Breast epithelium (tissue), 4 donors: ENCODE data around the gene RAMAC. TPM values are rescaled to one million over a fixed set of nuclear protein-coding genes. Genes with fewer than 3 reads are reported as not detected.

Experiments
- DNase-seq, 2 donors: peaks; one replicate each; pipeline ENCODE4 v3.0.0-alpha.2; 2019; ENCODE audit warnings: low spot score in 2 of 2
- H3K27ac ChIP-seq, 2 donors: fragments of 200-600 bp; sonication (generic) in 1 of 2; one replicate each; pipeline ENCODE4 v1.5.1; 2016 to 2019; ENCODE audit warnings: mild to moderate bottlenecking in 1 of 2
- H3K27me3 ChIP-seq, 2 donors: fragments of 200-600 bp; sonication (generic) in 1 of 2; one replicate each; pipeline versions ENCODE4 v1.5.1 to v1.6.0; 2017 to 2019; ENCODE audit warnings: control low read depth in 1 of 2, mild to moderate bottlenecking in 1 of 2
- H3K36me3 ChIP-seq: fragments of 200-600 bp; one replicate; pipeline ENCODE4 v1.5.1; 2019
- H3K4me1 ChIP-seq, 2 donors: fragments of 200-600 bp; sonication (generic); one replicate each; pipeline ENCODE4 v1.5.1; 2016 to 2019; ENCODE audit warnings: control low read depth in 1 of 2
- H3K4me3 ChIP-seq, 3 donors: fragments of 200-600 bp; sonication (generic); 1 replicate in 2 of 3; 2 replicates in 1 of 3; pipeline ENCODE4 v1.5.1; 2016 to 2019; ENCODE audit warnings: mild to moderate bottlenecking in 3 of 3, moderate library complexity in 2 of 3
- H3K9me3 ChIP-seq, 2 donors: fragments of 200-600 bp; sonication (generic) in 1 of 2; one replicate each; pipeline ENCODE4 v1.5.1; 2016 to 2019; ENCODE audit warnings: control low read depth in 1 of 2
- CTCF ChIP-seq, 3 donors: fragments of 450-650 bp; IDR thresholded peaks; one replicate each; pipeline ENCODE4 v1.5.1; 2016 to 2017; ENCODE audit warnings: antibody characterized with exemption in 3 of 3, mild to moderate bottlenecking in 3 of 3, moderate library complexity in 3 of 3
- POLR2A ChIP-seq: fragments of 450-650 bp; IDR thresholded peaks from one replicate; pipeline ENCODE4 v1.6.1; 2016; ENCODE audit warnings: antibody characterized with exemption, mild to moderate bottlenecking, moderate library complexity
- POLR2AphosphoS5 ChIP-seq, 3 donors: sonication (generic); formaldehyde crosslinking; IDR thresholded peaks; one replicate each; pipeline ENCODE4 v1.6.1; 2017; ENCODE audit warnings: antibody characterized with exemption in 3 of 3
- intact Hi-C: fragments of 100-400 bp; cut with DNase I; formaldehyde crosslinking; loops from one replicate; pipeline ENCODE4 v1.15.1; 2023; ENCODE audit warnings: low total_unique reads
- total RNA-seq, 3 donors: library from RNA; depleted of rRNA; stranded (reverse); fragments of >200 nt; gene quantifications; one replicate each; pipeline ENCODE4 v1.1.0, GENCODE V29; 2016

Gene RAMAC
- total RNA-seq, 3 donors from 2014 or later: 14.9 to 32.3 (median 22.6) TPM

GRCh38 chr15:82944056-82944455 lies 42.0 kb upstream of the RAMAC start:
- Histone ChIP-seq H3K9me3 (no peaks in the 10 kb centered on the region), H3K4me3 (no peak overlapping the region), H3K36me3 (no peaks in the 10 kb centered on the region), H3K4me1 (no peaks in the 10 kb centered on the region), H3K27ac (peak overlapping the region in 1 of 2 donors; percentile 88), H3K27me3 (no peaks in the 10 kb centered on the region)
- no peak for DNase-seq
- intact Hi-C loops: no loop called here
- TF ChIP-seq POLR2A (no peak), POLR2AphosphoS5 (IDR thresholded peaks at IDR 0.05) (no peak)

- Histone ChIP-seq H3K36me3 (no peaks in the 10 kb centered on the region), H3K27ac (peak overlapping the region in 1 of 2 donors; percentile 88), H3K4me3 (no peak overlapping the region), H3K9me3 (no peaks in the 10 kb centered on the region), H3K27me3 (no peaks in the 10 kb centered on the region), H3K4me1 (no peaks in the 10 kb centered on the region)
- TF ChIP-seq CTCF (IDR thresholded peaks at IDR 0.05) (no peak), POLR2AphosphoS5 (IDR thresholded peaks at IDR 0.05) (no peak), POLR2A (no peak)
- no peak for DNase-seq
- intact Hi-C loops: no loop called here
Observed at GRCh38 chr15:82944821-82945220, 41.2 kb upstream of the RAMAC start.

- H3K9me3 ChIP-seq: no peaks in the 10 kb centered on the region
- TF ChIP-seq CTCF (IDR thresholded peaks at IDR 0.05): no peak
- TF ChIP-seq POLR2A: no peak
- no peak for TF ChIP-seq POLR2AphosphoS5 (IDR thresholded peaks at IDR 0.05)
- no peaks in the 10 kb centered on the region for H3K36me3 ChIP-seq
- intact Hi-C loops: no loop called here
- no peak overlapping the region for H3K4me3 ChIP-seq
- H3K27me3 ChIP-seq: no peaks in the 10 kb centered on the region
- DNase-seq: no peak
- H3K27ac ChIP-seq: no peak overlapping the region
- no peaks in the 10 kb centered on the region for H3K4me1 ChIP-seq
Observed at GRCh38 chr15:82945326-82945725, 40.7 kb upstream of the RAMAC start.

- TF ChIP-seq CTCF (IDR thresholded peaks at IDR 0.05): no peak
- TF ChIP-seq POLR2A: no peak
- TF ChIP-seq POLR2AphosphoS5 (IDR thresholded peaks at IDR 0.05): no peak
- intact Hi-C loops: no loop called here
- Histone ChIP-seq H3K36me3 (no peaks in the 10 kb centered on the region), H3K27ac (no peak overlapping the region), H3K9me3 (no peaks in the 10 kb centered on the region), H3K27me3 (no peaks in the 10 kb centered on the region), H3K4me3 (no peak overlapping the region), H3K4me1 (no peaks in the 10 kb centered on the region)
- DNase-seq: no peak
Observed at GRCh38 chr15:82946155-82946701, 39.8 kb upstream of the RAMAC start.

- Histone ChIP-seq H3K4me1 (no peaks in the 10 kb centered on the region), H3K36me3 (no peaks in the 10 kb centered on the region), H3K4me3 (peak overlapping the region in 2 of 3 donors; percentile 75 to 81), H3K27me3 (no peaks in the 10 kb centered on the region), H3K27ac (peak overlapping the region in 1 of 2 donors; percentile 90), H3K9me3 (no peaks in the 10 kb centered on the region)
- no peak for DNase-seq
- TF ChIP-seq CTCF (IDR thresholded peaks at IDR 0.05) (no peak), POLR2A (no peak), POLR2AphosphoS5 (IDR thresholded peaks at IDR 0.05) (no peak)
- intact Hi-C loops: no loop called here
Observed at GRCh38 chr15:82950295-82950694, 35.7 kb upstream of the RAMAC start.
